Endodermal cell (in vitro differentiated cells): ENCODE results near the gene CLDN22. TPM values are rescaled to one million over a fixed set of nuclear protein-coding genes. Genes with fewer than 3 reads are reported as not detected.

ENCODE experiments used
- DNase-seq: peaks from one replicate; pipeline ENCODE4 v3.0.0-alpha.2; 2017
- H3K27ac ChIP-seq: 2 replicates; pipeline ENCODE4 v1.5.1; 2013; ENCODE audit warnings: mild to moderate bottlenecking, low read depth, low read length, moderate library complexity
- H3K27me3 ChIP-seq: 2 replicates; pipeline ENCODE4 v1.6.1; 2013; ENCODE audit warnings: mild to moderate bottlenecking, low read length, moderate library complexity; ENCODE audit not compliant: insufficient read depth, control insufficient read depth, poor library complexity, severe bottlenecking
- H3K36me3 ChIP-seq: 2 replicates; pipeline ENCODE4 v1.7.0; 2013; ENCODE audit warnings: mild to moderate bottlenecking, low read length, moderate library complexity; ENCODE audit not compliant: control insufficient read depth, insufficient read depth
- H3K4me1 ChIP-seq: one replicate; pipeline ENCODE4 v1.7.0; 2013; ENCODE audit warnings: low read length; ENCODE audit not compliant: control insufficient read depth, insufficient read depth
- H3K4me3 ChIP-seq: 2 replicates; pipeline ENCODE4 v1.5.1; 2013; ENCODE audit warnings: mild to moderate bottlenecking, low read length, moderate library complexity
- H3K9ac ChIP-seq: 2 replicates; pipeline ENCODE4 v1.6.1; 2013; ENCODE audit warnings: mild to moderate bottlenecking, low read length, moderate library complexity; ENCODE audit not compliant: poor library complexity, severe bottlenecking; ENCODE audit errors: extremely low read depth
- H3K9me3 ChIP-seq: 2 replicates; pipeline ENCODE4 v1.6.1; 2013; ENCODE audit warnings: mild to moderate bottlenecking, low read length, moderate library complexity; ENCODE audit not compliant: control insufficient read depth
- H3K27ac Mint-ChIP-seq: 2 replicates; pipeline ENCODE4 v1.8.0; 2020; ENCODE audit warnings: mixed read lengths
- H3K27me3 Mint-ChIP-seq: 2 replicates; pipeline ENCODE4 v1.8.0; 2021; ENCODE audit warnings: mild to moderate bottlenecking, mixed read lengths; ENCODE audit not compliant: insufficient read depth
- H3K36me3 Mint-ChIP-seq: 2 replicates; pipeline ENCODE4 v1.8.0; 2020; ENCODE audit warnings: low read depth, mixed read lengths
- H3K4me1 Mint-ChIP-seq: 2 replicates; pipeline ENCODE4 v1.8.0; 2020; ENCODE audit warnings: mixed read lengths
- H3K4me3 Mint-ChIP-seq: 2 replicates; pipeline ENCODE4 v1.8.0; 2020; ENCODE audit warnings: mild to moderate bottlenecking, moderate library complexity, mixed read lengths
- H3K9me3 Mint-ChIP-seq: 2 replicates; pipeline ENCODE4 v1.8.0; 2020; ENCODE audit warnings: mild to moderate bottlenecking, mixed read lengths
- WGBS, 2 experiments: methylation state at CpG; one replicate each; pipeline versions ENCODE4 v1.1.5 to v1.1.7; 2013; ENCODE audit warnings: missing lambda C conversion rate in 2 of 2, mixed read lengths in 1 of 2; ENCODE audit not compliant: insufficient coverage in 1 of 2, insufficient read length in 1 of 2; 5-methylcytosine and 5-hydroxymethylcytosine counted together
- total RNA-seq, 2 donors: library from RNA; stranded (reverse); fragmentation: NEBNext Ultra II Directional in 1 of 2; extraction: Animal tissue kit (Norgen Biotek cat#: 25700) in 1 of 2; gene quantifications; 2 replicates in 1 of 2; 3 replicates in 1 of 2; pipeline ENCODE4 v1.2.1, GENCODE V29; 2021
- TF ChIP-seq, protein P1 (sequence below): fragments of 200-600 bp; sonication (generic); conservative IDR thresholded peaks from 2 replicates; pipeline ENCODE4 v1.5.0; 2021; ENCODE audit warnings: antibody characterized with exemption, mild to moderate bottlenecking

The CLDN22 gene
- total RNA-seq, 2 donors from 2014 or later = 0.15 TPM; not detected in 1

DNA sequence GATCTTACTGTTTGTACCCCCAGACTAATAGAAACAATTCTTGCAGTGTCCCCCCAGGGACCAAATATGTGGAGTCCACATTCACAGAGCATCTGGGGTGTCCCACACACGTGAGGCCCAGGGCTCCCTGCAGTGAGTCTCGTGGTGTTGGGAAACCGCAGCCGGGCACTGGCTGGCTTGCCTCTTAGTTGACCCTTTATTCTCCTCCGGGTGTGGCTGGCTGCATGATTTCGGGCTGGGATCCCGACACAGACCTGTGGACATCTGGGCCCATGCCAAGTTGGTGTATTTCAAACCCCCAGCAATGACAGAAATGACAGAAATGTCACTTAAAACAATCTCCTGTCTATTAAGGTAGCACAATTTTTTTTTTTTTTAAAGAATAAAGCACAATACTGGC, 17.8 kb upstream of the CLDN22 start:
- peaks cover 3% of the 10 kb centered on the region for H3K27me3 Mint-ChIP-seq
- peaks cover 4% of the 10 kb centered on the region for H3K4me1 Mint-ChIP-seq
- H3K27ac Mint-ChIP-seq = no peak overlapping the region
- WGBS, 2 experiments = 89 to 93% methylated on average over 5 to 7 of the region's 7 CpGs
- TF ChIP-seq, protein P1, sequence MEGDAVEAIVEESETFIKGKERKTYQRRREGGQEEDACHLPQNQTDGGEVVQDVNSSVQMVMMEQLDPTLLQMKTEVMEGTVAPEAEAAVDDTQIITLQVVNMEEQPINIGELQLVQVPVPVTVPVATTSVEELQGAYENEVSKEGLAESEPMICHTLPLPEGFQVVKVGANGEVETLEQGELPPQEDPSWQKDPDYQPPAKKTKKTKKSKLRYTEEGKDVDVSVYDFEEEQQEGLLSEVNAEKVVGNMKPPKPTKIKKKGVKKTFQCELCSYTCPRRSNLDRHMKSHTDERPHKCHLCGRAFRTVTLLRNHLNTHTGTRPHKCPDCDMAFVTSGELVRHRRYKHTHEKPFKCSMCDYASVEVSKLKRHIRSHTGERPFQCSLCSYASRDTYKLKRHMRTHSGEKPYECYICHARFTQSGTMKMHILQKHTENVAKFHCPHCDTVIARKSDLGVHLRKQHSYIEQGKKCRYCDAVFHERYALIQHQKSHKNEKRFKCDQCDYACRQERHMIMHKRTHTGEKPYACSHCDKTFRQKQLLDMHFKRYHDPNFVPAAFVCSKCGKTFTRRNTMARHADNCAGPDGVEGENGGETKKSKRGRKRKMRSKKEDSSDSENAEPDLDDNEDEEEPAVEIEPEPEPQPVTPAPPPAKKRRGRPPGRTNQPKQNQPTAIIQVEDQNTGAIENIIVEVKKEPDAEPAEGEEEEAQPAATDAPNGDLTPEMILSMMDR = no peak
- H3K4me3 ChIP-seq = no peak overlapping the region
- no peaks in the 10 kb centered on the region for H3K27me3 ChIP-seq
- no peak for DNase-seq
- no peaks in the 10 kb centered on the region for H3K4me1 ChIP-seq
- no peaks in the 10 kb centered on the region for H3K36me3 ChIP-seq
- no peaks in the 10 kb centered on the region for H3K9me3 Mint-ChIP-seq
- no peaks in the 10 kb centered on the region for H3K36me3 Mint-ChIP-seq
- H3K9ac ChIP-seq = no peak overlapping the region
- no peak overlapping the region for H3K27ac ChIP-seq
- H3K9me3 ChIP-seq = no peaks in the 10 kb centered on the region
- H3K4me3 Mint-ChIP-seq = no peak overlapping the region

DNA sequence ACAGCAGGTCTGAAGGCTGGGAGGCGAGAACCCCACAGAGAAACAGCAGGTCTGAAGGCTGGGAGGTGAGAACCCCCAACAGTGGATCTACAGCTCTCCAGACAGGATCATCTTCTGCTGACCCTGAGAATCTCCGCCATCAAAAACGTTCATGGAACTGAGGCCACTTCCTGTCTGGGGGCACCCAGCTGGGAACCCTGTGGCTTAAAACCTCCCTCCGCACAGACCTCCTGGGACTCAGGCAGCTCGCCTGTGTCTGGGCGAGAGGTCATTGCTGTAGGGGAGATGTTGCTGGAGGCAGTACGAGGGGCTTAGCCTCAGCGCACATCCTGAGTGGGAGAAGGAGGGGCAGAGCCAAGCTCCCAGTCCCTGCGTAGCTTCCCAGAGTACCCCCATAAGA, 17.3 kb upstream of the CLDN22 start:
- Histone ChIP-seq H3K4me1 (no peaks in the 10 kb centered on the region), H3K9me3 (no peaks in the 10 kb centered on the region), H3K27me3 (no peaks in the 10 kb centered on the region), H3K36me3 (no peaks in the 10 kb centered on the region), H3K4me3 (no peak overlapping the region), H3K27ac (no peak overlapping the region), H3K9ac (no peak overlapping the region)
- TF ChIP-seq, protein P1 = no peak
- Mint-ChIP-seq H3K4me3 (no peak overlapping the region), H3K27ac (no peak overlapping the region), H3K36me3 (no peaks in the 10 kb centered on the region), H3K4me1 (peaks cover 4% of the 10 kb centered on the region), H3K27me3 (peaks cover 4% of the 10 kb centered on the region), H3K9me3 (no peaks in the 10 kb centered on the region)
- 90 to 92% methylated on average over 2 to 9 of the region's 9 CpGs for WGBS, 2 experiments
- no peak for DNase-seq

DNA sequence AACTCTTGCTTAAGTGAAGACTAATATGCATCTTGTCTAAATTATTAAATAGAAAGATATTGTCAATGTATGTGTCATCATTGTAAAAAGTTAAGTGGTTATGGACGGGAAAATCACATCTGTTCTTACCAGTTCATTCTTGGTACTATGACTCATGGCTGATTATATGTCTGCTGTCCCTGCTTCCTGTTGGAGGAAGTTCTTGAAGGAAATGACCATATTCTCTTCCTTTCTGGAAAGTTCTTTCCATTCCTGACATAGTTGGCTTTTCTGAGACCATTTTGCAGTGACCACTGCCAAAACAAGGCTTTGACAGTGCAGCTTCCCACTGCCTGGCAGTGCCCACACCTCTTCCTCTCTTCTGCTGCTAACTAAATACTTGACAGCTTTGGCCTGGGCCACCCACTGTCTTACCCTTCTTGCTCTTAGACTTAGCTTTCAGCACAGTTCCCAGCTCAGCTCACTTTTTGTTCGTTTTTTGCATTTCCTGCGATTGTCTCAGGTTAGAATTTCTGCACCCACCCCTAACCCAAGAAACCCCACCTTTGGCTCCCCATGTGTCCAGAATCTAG, 15.4 kb upstream of the CLDN22 start:
- H3K4me1 Mint-ChIP-seq = peaks cover 8% of the 10 kb centered on the region
- Histone ChIP-seq H3K9ac (no peak overlapping the region), H3K27me3 (no peaks in the 10 kb centered on the region), H3K4me1 (peaks cover 6% of the 10 kb centered on the region), H3K4me3 (no peak overlapping the region), H3K27ac (no peak overlapping the region), H3K36me3 (no peaks in the 10 kb centered on the region), H3K9me3 (peaks cover 11% of the 10 kb centered on the region)
- H3K27me3 Mint-ChIP-seq = peaks cover 4% of the 10 kb centered on the region
- TF ChIP-seq, protein P1 = no peak
- DNase-seq = no peak
- H3K36me3 Mint-ChIP-seq = no peaks in the 10 kb centered on the region
- WGBS, 2 experiments = 90 to 92% methylated on average over 3 of the region's 3 CpGs
- H3K9me3 Mint-ChIP-seq = no peaks in the 10 kb centered on the region
- no peak overlapping the region for H3K4me3 Mint-ChIP-seq
- H3K27ac Mint-ChIP-seq = no peak overlapping the region
